OCI-LY3 (cell line): Measurements from ENCODE around the gene KDM1B.
A peak's percentile ranks its signal among the peaks of the same experiment; 100 is the strongest.

ENCODE experiments used
- H2AFZ ChIP-seq: fragments of 200-600, 300-600 bp; shearing (Covaris generic); 2 replicates; pipeline ENCODE4 v1.6.0; 2014; ENCODE audit warnings: antibody characterized with exemption, low read depth, low read length
- H3K27ac ChIP-seq: fragments of 200-600, 300-600 bp; sonication (generic); 2 replicates; pipeline ENCODE4 v1.5.1; 2014; ENCODE audit warnings: mild to moderate bottlenecking, low read length, moderate library complexity, mixed read lengths
- H3K27me3 ChIP-seq: fragments of 200-600, 300-600 bp; sonication (generic); 2 replicates; pipeline ENCODE4 v1.6.1; 2014; ENCODE audit warnings: low read depth, low read length, mixed read lengths
- H3K36me3 ChIP-seq: fragments of 200-600, 300-600 bp; sonication (generic); replicated peaks from 2 replicates; pipeline ENCODE3; 2014; ENCODE audit warnings: low read depth, low read length, mixed read lengths
- H3K4me1 ChIP-seq: fragments of 300-600, 200-600 bp; sonication (generic); 2 replicates; pipeline ENCODE4 v1.6.1; 2014; ENCODE audit warnings: low read length, mixed read lengths
- H3K4me2 ChIP-seq: fragments of 200-600, 300-600 bp; sonication (generic); 2 replicates; pipeline ENCODE4 v1.6.1; 2014; ENCODE audit warnings: low read length, mixed read lengths
- H3K4me3 ChIP-seq: fragments of 300-600, 200-600 bp; sonication (generic); 2 replicates; pipeline ENCODE4 v1.5.1; 2014; ENCODE audit warnings: antibody characterized with exemption, mild to moderate bottlenecking, low read length, moderate library complexity
- H3K79me2 ChIP-seq: fragments of 300-600, 200-600 bp; shearing (Covaris generic); 2 replicates; pipeline ENCODE4 v1.6.1; 2014; ENCODE audit warnings: mild to moderate bottlenecking, low read length, mixed read lengths
- H3K9ac ChIP-seq: fragments of 300-600, 200-600 bp; shearing (Covaris generic); 2 replicates; pipeline ENCODE4 v1.6.0; 2014; ENCODE audit warnings: mild to moderate bottlenecking, low read length, moderate library complexity
- H3K9me3 ChIP-seq: fragments of 200-600, 300-600 bp; shearing (Covaris generic); 2 replicates; pipeline ENCODE4 v1.6.1; 2014; ENCODE audit warnings: low read length, mixed read lengths; ENCODE audit not compliant: insufficient read depth
- H4K20me1 ChIP-seq: fragments of 200-600, 300-600 bp; sonication (generic); 2 replicates; pipeline ENCODE4 v1.6.1; 2016; ENCODE audit warnings: low read length, mixed read lengths; ENCODE audit not compliant: insufficient read depth
- CTCF ChIP-seq: fragments of 200-600, 300-600 bp; sonication (generic); IDR thresholded peaks from 2 replicates; pipeline ENCODE4 v1.5.1; 2014; ENCODE audit warnings: antibody characterized with exemption, low read length, low read depth
- EZH2phosphoT487 ChIP-seq: fragments of 200-600 bp; shearing (Covaris generic); IDR thresholded peaks from 2 replicates; pipeline ENCODE4 v1.6.1; 2018; ENCODE audit warnings: antibody characterized with exemption, mixed run types, low read depth

KDM1B gene

GRCh38 chr6:18214003-18214402, 58.8 kb downstream of the KDM1B start:
- H2AFZ ChIP-seq: no peak overlapping the region
- no peaks in the 10 kb centered on the region for H3K9me3 ChIP-seq
- H3K79me2 ChIP-seq: no peaks in the 10 kb centered on the region
- H3K36me3 ChIP-seq: peaks cover 3% of the 10 kb centered on the region
- H3K4me3 ChIP-seq: no peak overlapping the region
- TF ChIP-seq CTCF (no peak), EZH2phosphoT487 (no peak)
- peaks cover 26% of the 10 kb centered on the region for H3K4me1 ChIP-seq
- no peak overlapping the region for H3K9ac ChIP-seq
- peak overlapping the region; percentile 23; the same call in 1 of the 2 replicates for H3K4me2 ChIP-seq
- no peaks in the 10 kb centered on the region for H3K27me3 ChIP-seq
- H3K27ac ChIP-seq: no peak overlapping the region
- H4K20me1 ChIP-seq: no peaks in the 10 kb centered on the region

- H3K4me3 ChIP-seq: no peak overlapping the region
Observed at GRCh38 chr6:18215436-18215835, 60.2 kb downstream of the KDM1B start.

GRCh38 chr6:18216411-18216810, 61.2 kb downstream of the KDM1B start:
- H3K4me2 ChIP-seq: no peak overlapping the region
- H3K27me3 ChIP-seq: no peaks in the 10 kb centered on the region

More at GRCh38 chr6:18215436-18215835, 60.2 kb downstream of the KDM1B start:
- no peak for TF ChIP-seq CTCF
- no peak for TF ChIP-seq EZH2phosphoT487
- no peak overlapping the region for H3K9ac ChIP-seq
- H3K36me3 ChIP-seq: peaks cover 3% of the 10 kb centered on the region
- H3K4me1 ChIP-seq: peaks cover 26% of the 10 kb centered on the region
- no peak overlapping the region for H3K27ac ChIP-seq
- no peaks in the 10 kb centered on the region for H3K9me3 ChIP-seq
- peak overlapping the region; percentile 13; the same call in 1 of the 2 replicates for H3K4me2 ChIP-seq
- H3K27me3 ChIP-seq: no peaks in the 10 kb centered on the region
- H3K79me2 ChIP-seq: no peaks in the 10 kb centered on the region
- H2AFZ ChIP-seq: no peak overlapping the region
- no peaks in the 10 kb centered on the region for H4K20me1 ChIP-seq

GRCh38 chr6:18218233-18218632, 63.0 kb downstream of the KDM1B start:
- Histone ChIP-seq H3K9ac (no peak overlapping the region), H3K27ac (no peak overlapping the region), H3K36me3 (peaks cover 21% of the 10 kb centered on the region), H4K20me1 (no peaks in the 10 kb centered on the region; the same call in 1 of the 2 replicates), H3K9me3 (no peaks in the 10 kb centered on the region), H2AFZ (no peak overlapping the region), H3K4me3 (no peak overlapping the region), H3K4me2 (no peak overlapping the region), H3K27me3 (no peaks in the 10 kb centered on the region), H3K79me2 (no peaks in the 10 kb centered on the region), H3K4me1 (peaks cover 16% of the 10 kb centered on the region)
- no peak for TF ChIP-seq CTCF
- TF ChIP-seq EZH2phosphoT487: no peak

More at GRCh38 chr6:18216411-18216810, 61.2 kb downstream of the KDM1B start:
- Histone ChIP-seq H3K9ac (no peak overlapping the region), H3K9me3 (no peaks in the 10 kb centered on the region), H3K4me3 (no peak overlapping the region), H3K79me2 (no peaks in the 10 kb centered on the region), H3K4me1 (peaks cover 19% of the 10 kb centered on the region), H2AFZ (no peak overlapping the region), H3K27ac (no peak overlapping the region), H3K36me3 (peaks cover 5% of the 10 kb centered on the region), H4K20me1 (no peaks in the 10 kb centered on the region)
- TF ChIP-seq EZH2phosphoT487 (no peak), CTCF (no peak)
